NOMO-1 treated with dmso at 0.1 percent for 144 hours (cell line): ENCODE data around the gene CCNL1.

Source experiments
- DNase-seq: peaks from one replicate; lab custom pipeline; 2025; ENCODE audit not compliant: unreplicated experiment; lab: John Stamatoyannopoulos, UW

Gene CCNL1

GRCh38 chr3:157126365-157126764 lies 33.6 kb downstream of the CCNL1 start:
- no peak for DNase-seq

- no peak for DNase-seq
Observed at GRCh38 chr3:157125101-157125500, 34.8 kb downstream of the CCNL1 start.

DNA sequence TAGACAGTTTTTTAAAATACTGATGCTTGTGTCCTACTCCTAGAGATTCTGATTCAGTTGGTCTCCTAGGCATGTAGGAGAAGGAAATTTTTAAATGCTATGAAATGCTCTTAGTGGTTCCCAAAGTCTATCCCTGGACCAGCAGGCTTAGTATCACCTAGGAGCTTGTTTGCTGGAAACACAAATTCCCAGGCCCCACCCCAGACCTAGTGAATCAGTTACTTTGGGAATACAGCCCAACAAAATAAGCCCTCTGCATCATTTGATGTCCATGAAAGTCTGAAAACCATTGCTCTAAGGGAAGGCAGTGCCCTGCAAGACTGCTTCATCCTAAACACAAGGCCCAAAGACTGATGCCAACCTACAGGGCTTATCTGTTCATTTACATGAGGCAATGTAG lies 36.3 kb downstream of the CCNL1 start:
- no peak for DNase-seq

GRCh38 chr3:157122832-157123427 lies 37.0 kb downstream of the CCNL1 start:
- no peak for DNase-seq

- no peak for DNase-seq
Observed at GRCh38 chr3:157122116-157122515, 37.8 kb downstream of the CCNL1 start.

DNA sequence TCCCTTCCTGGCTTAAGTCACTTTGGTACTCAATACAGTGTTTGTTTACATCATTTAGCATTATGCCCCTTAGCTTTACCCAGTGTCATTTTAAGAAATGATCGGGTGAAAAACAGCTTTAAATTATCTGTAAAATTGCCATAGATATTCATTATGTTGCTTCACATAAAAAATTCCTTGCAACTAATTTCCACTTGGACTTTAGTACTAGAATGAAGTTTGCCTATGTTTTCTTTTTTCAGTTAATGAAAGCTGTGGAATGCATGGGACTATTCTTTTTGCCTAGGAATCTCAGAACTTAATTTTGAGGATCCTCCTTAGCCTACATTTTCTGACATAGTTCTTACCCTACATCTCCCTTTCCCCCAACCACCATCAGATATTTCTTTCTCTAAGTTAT lies 38.4 kb downstream of the CCNL1 start:
- no peak for DNase-seq

GRCh38 chr3:157120071-157120892 lies 39.7 kb downstream of the CCNL1 start:
- no peak for DNase-seq

DNA sequence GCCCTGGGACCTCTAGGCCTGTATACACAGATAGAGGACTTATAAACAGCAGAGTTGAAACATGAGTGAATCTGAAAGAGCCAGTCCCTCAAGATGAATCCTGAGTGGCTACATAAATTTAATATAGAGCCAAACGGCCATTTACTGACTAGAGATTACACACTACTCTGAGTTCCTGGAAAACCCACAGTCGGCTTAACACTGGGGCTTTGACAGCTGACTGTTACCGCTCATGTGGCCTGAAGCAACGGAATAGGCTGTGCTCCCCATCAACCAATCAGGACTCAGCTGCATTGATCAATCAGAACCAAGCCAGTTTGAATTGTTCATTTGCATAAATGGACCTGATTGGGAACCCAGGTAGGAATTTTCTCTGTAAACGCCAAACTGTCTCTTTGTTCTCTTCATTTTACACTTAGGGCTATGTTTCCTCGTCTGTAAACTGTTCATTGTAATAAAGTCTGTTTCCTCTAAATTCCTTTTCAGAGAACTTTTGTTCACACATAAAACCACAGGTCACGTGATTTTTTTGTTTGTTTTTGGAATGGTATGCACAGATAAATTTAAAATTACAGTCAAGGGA lies 40.5 kb downstream of the CCNL1 start:
- DNase-seq = no peak

GRCh38 chr3:157117875-157118654 lies 41.9 kb downstream of the CCNL1 start:
- no peak for DNase-seq

GRCh38 chr3:157117206-157117605 lies 42.7 kb downstream of the CCNL1 start:
- DNase-seq = no peak

DNA sequence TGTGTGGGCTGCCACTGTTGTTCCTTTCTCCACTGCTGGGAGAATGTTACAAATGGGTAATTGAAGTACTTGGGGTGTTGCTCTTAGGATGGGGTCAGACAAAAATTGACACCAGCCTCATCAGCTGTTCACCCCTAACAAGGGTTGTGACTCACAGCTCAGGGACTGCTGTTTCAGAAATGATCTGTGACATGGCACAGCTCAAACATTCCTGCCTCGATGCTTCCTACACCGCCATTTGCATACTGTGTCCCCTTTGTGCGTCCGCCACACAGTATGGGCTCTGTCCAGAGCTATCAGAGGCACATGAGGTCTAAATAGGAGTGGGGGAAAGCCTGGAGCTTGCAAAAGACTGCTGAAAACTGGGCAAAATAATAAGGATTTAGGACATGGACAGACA lies 43.9 kb downstream of the CCNL1 start:
- no peak for DNase-seq

GRCh38 chr3:157115069-157116006 lies 44.6 kb downstream of the CCNL1 start:
- no peak for DNase-seq

GRCh38 chr3:157113832-157114505 lies 46.0 kb downstream of the CCNL1 start:
- no peak for DNase-seq

- no peak for DNase-seq
Observed at GRCh38 chr3:157112536-157112935, 47.4 kb downstream of the CCNL1 start.

DNA sequence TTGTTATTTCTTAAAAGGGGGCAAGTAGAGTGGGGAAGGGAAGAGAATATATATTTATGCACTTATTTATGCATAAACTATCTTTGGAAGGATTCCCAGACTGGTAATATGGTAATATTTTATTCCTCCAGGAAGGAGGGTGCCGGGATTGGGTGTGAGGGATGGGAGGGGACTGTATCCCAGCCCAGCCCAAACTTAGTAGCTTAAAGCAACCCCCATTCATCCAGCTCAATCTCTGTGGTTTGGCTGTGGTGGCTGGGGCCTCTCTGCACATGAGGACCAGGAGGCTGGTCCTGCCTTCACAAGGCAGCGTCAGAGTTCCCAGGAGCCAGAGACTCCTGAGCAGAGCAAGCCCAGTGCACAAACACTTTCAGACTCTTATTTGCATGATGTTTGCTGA lies 48.4 kb downstream of the CCNL1 start:
- no peak for DNase-seq

DNA sequence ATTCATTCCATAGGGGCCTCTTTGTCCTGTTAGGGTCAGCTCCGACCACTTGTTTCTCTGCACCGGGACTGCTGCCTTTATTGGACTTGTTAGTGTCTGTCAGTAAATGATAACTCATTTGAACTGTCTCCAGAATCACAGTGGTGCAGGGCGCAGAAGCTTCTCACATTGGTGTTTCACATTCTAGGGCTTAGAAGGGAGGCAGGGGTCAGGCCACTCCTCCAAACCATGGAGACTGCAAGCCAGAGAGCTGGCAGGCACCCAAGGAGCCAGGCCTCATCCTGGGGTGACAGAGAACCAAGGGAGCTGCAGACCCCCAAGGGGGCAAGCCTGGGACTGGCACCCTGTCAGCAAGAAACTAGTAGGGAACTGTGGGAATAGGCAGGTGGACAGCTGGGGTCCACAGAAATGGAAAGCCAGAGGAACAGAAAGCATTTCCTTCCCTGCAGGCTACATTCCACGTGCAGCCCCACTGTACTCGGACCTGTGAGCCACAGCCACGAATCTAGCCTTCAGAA lies 49.1 kb downstream of the CCNL1 start:
- no peak for DNase-seq

- DNase-seq = no peak
Observed at GRCh38 chr3:157109267-157110141, 50.4 kb downstream of the CCNL1 start.

DNA sequence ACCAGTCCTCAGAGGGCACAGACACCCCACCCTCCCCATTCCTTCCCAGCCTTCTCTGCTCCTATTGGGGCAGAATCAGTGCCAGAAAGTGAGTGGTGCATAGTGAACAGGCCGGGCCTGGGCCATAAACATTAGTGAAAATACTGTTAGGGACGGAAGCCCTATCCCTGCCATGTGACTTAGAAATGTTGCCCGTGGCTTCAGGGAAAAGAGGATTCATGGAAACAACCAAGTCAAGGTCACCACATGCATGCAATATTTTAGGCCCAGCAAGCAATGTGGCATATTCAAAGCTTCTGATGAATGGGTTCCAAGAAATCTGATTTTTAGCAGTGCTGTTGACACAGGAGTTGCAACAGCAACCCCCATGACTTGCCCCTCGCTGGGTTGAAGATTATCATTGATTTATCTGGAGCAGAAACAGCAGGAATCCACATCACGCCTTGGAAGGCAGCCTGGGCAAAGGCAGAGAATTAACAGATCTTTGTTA lies 52.3 kb downstream of the CCNL1 start:
- no peak for DNase-seq

GRCh38 chr3:157107037-157107436 lies 52.9 kb downstream of the CCNL1 start:
- DNase-seq = no peak
